Osteocyte (in vitro differentiated cells): Measurements from ENCODE around the gene CCR7. TPM values are rescaled to one million over a fixed set of nuclear protein-coding genes. Genes with fewer than 3 reads are reported as not detected.
"Not testable (repeated sequence)": the region's sequence is repeated elsewhere in the genome, so short reads cannot be mapped to it uniquely, and the experiment has no call there.

ENCODE experiments used
- DNase-seq: peaks from one replicate; pipeline ENCODE4 v3.0.0; 2021; ENCODE audit warnings: mixed read lengths; ENCODE audit not compliant: unreplicated experiment; ENCODE audit errors: extremely low spot score
- H3K27ac Mint-ChIP-seq: one replicate; pipeline ENCODE4 v1.8.0; 2021; ENCODE audit warnings: mild to moderate bottlenecking, mixed read lengths; ENCODE audit not compliant: unreplicated experiment
- H3K27me3 Mint-ChIP-seq: one replicate; pipeline ENCODE4 v1.8.0; 2021; ENCODE audit warnings: mixed read lengths; ENCODE audit not compliant: unreplicated experiment
- H3K36me3 Mint-ChIP-seq: one replicate; pipeline ENCODE4 v1.8.0; 2021; ENCODE audit warnings: mixed read lengths; ENCODE audit not compliant: unreplicated experiment
- H3K4me1 Mint-ChIP-seq: one replicate; pipeline ENCODE4 v1.8.0; 2021; ENCODE audit warnings: mixed read lengths; ENCODE audit not compliant: unreplicated experiment
- H3K4me3 Mint-ChIP-seq: one replicate; pipeline ENCODE4 v1.8.0; 2021; ENCODE audit warnings: mild to moderate bottlenecking, moderate library complexity, mixed read lengths; ENCODE audit not compliant: unreplicated experiment
- H3K9me3 Mint-ChIP-seq: one replicate; pipeline ENCODE4 v1.8.0; 2021; ENCODE audit warnings: mixed read lengths; ENCODE audit not compliant: unreplicated experiment
- CTCF ChIP-seq: fragments of 200-600 bp; sonication (generic); IDR thresholded peaks from 2 replicates; pipeline ENCODE4 v1.5.0; 2021; ENCODE audit warnings: antibody characterized with exemption, mild to moderate bottlenecking, moderate library complexity
- total RNA-seq: library from RNA; stranded (reverse); gene quantifications from 2 replicates; pipeline ENCODE4 v1.2.1, GENCODE V29; 2021

CCR7 gene
- total RNA-seq, 1 donor from 2014 or later = not detected

GRCh38 chr17:40590742-40591141 lies 25.5 kb upstream of the CCR7 start:
- Mint-ChIP-seq H3K27me3 (peaks cover 49% of the 10 kb centered on the region), H3K4me3 (no peak overlapping the region), H3K4me1 (no peaks in the 10 kb centered on the region), H3K36me3 (no peaks in the 10 kb centered on the region), H3K27ac (no peak overlapping the region), H3K9me3 (peaks cover 7% of the 10 kb centered on the region)
- no peak for TF ChIP-seq CTCF
- DNase-seq = no peak

GRCh38 chr17:40588552-40588951 lies 23.3 kb upstream of the CCR7 start:
- no peak for DNase-seq
- Mint-ChIP-seq H3K27ac (no peak overlapping the region), H3K4me1 (no peaks in the 10 kb centered on the region), H3K9me3 (peaks cover 17% of the 10 kb centered on the region), H3K36me3 (no peaks in the 10 kb centered on the region), H3K4me3 (no peak overlapping the region), H3K27me3 (peaks cover 64% of the 10 kb centered on the region)
- no peak for TF ChIP-seq CTCF

- not testable (repeated sequence) for H3K4me3 Mint-ChIP-seq, H3K4me1 Mint-ChIP-seq, H3K36me3 Mint-ChIP-seq, H3K27ac Mint-ChIP-seq, DNase-seq
- Mint-ChIP-seq H3K9me3 (peaks cover 17% of the 10 kb centered on the region), H3K27me3 (peaks cover 80% of the 10 kb centered on the region)
Measured at GRCh38 chr17:40586264-40586663, 21.0 kb upstream of the CCR7 start.

- H3K36me3 Mint-ChIP-seq = not testable (repeated sequence)
Measured at GRCh38 chr17:40584950-40585349, 19.7 kb upstream of the CCR7 start.

GRCh38 chr17:40582328-40582901 lies 17.1 kb upstream of the CCR7 start:
- H3K27me3 Mint-ChIP-seq = peaks cover 57% of the 10 kb centered on the region
- H3K9me3 Mint-ChIP-seq = peaks cover 17% of the 10 kb centered on the region
- TF ChIP-seq CTCF = no peak
- no peak overlapping the region for H3K27ac Mint-ChIP-seq
- no peaks in the 10 kb centered on the region for H3K36me3 Mint-ChIP-seq
- H3K4me3 Mint-ChIP-seq = no peak overlapping the region
- H3K4me1 Mint-ChIP-seq = no peaks in the 10 kb centered on the region
- no peak for DNase-seq

More at GRCh38 chr17:40584950-40585349, 19.7 kb upstream of the CCR7 start:
- H3K4me1 Mint-ChIP-seq, DNase-seq, H3K27ac Mint-ChIP-seq, H3K4me3 Mint-ChIP-seq: not testable (repeated sequence)
- H3K9me3 Mint-ChIP-seq = peaks cover 17% of the 10 kb centered on the region
- H3K27me3 Mint-ChIP-seq = peaks cover 75% of the 10 kb centered on the region

- H3K27ac Mint-ChIP-seq = no peak overlapping the region
- no peak overlapping the region for H3K4me3 Mint-ChIP-seq
- peaks cover 12% of the 10 kb centered on the region for H3K9me3 Mint-ChIP-seq
- H3K27me3 Mint-ChIP-seq = peaks cover 44% of the 10 kb centered on the region
- TF ChIP-seq CTCF = no peak
- no peak for DNase-seq
- H3K36me3 Mint-ChIP-seq = no peaks in the 10 kb centered on the region
- no peaks in the 10 kb centered on the region for H3K4me1 Mint-ChIP-seq
Measured at GRCh38 chr17:40580140-40580539, 14.9 kb upstream of the CCR7 start.
